HG03442 (cell line): ENCODE measurements around the gene PRAMEF25.
"Not testable (repeated sequence)": the region's sequence is repeated elsewhere in the genome, so short reads cannot be mapped to it uniquely, and the experiment has no call there.

ENCODE experiments used
- ATAC-seq: cut with Tn5 transposase; IDR thresholded peaks from one replicate; pipeline ENCODE4 v1.9.1; 2021; ENCODE audit warnings: mild to moderate bottlenecking, moderate library complexity; ENCODE audit not compliant: unreplicated experiment

The PRAMEF25 gene

DNA sequence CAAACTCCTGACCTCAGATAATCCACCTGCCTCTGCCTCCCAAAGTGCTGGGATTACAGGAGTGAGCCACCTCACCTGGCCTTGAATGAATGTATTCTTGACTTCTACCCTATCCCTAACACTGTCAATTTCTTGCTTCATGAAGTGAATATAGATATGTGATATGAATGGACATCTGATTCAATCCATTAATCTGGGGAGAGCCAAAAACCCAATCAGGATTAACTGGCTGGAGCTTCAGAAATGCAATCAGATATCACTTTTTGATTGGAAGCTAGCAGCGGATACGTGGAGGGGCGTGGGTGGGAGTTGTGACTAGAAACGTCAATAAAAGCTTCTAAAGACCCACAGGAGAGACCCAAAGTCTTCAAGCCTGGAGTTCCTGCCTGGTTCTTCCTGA, at the start of gene PRAMEF25:
TSS of gene PRAMEF25 (plus strand) at position 301 of the 400 bp plus-strand sequence. CDS start 2,920 bp downstream, outside the sequence.
- ATAC-seq, result not testable (repeated sequence)

DNA sequence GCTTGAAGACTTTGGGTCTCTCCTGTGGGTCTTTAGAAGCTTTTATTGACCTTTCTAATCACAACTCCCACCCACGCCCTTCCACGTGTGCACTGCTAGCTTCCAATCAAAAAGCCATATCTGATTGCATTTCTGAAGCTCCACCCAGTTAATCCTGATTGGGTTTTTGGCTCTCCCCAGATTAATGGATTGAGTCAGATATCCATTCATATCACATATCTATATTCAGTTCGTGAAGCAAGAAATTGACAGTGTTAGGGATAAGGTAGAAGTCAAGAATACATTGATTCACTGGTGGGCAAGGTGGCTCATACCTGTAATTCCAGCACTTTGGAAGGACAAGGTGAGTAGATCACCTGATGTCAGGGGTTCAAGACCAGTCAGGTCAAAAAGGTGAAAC, 14.1 kb upstream of the PRAMEF25 start, which contains the start of gene PRAMEF27:
TSS of gene PRAMEF27 (minus strand) at position 101 of the 400 bp plus-strand sequence. CDS start 2,916 bp downstream, outside the sequence.
- ATAC-seq, result not testable (repeated sequence)

DNA sequence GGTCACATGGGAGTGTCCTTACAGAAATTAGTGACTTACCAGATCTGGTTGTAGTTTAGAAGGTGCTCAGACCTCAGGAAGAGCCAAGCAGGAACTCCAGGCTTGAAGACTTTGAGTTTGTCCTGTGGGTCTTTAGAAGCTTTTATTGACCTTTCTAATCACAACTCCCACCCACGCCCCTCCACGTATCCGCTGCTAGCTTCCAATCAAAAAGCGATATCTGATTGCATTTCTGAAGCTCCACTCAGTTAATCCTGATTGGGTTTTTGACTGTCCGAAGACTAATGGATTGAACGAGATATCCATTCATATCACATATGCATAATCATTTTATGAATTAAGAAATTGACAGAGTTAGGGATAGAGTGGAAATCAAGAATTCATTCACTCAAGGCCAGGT, 46.2 kb downstream of the PRAMEF25 start, which contains the start of gene HNRNPCL2:
TSS of gene HNRNPCL2 (minus strand) at position 101 of the 400 bp plus-strand sequence. CDS start 454 bp downstream, outside the sequence.
- not testable (repeated sequence) for ATAC-seq
